LNCaP clone FGC (cell line): Measurements from ENCODE around the gene PECR.

ENCODE experiments used
- DNase-seq: peaks from one replicate; pipeline ENCODE4 v3.0.0-alpha.2; 2011; ENCODE audit warnings: low read depth
- H3K4me3 ChIP-seq: 2 replicates; pipeline ENCODE4 v1.5.1; 2011; ENCODE audit warnings: mild to moderate bottlenecking, low read depth, low read length, control low read depth
- CTCF ChIP-seq: IDR thresholded peaks from 2 replicates; pipeline ENCODE4 v1.5.1; 2012; ENCODE audit warnings: mild to moderate bottlenecking; ENCODE audit not compliant: control insufficient read depth, insufficient read depth; ENCODE audit errors: extremely low read depth

The PECR gene

GRCh38 chr2:216112926-216113325 is 31.3 kb upstream of the PECR start:
- TF ChIP-seq CTCF = no peak
- H3K4me3 ChIP-seq = no peak overlapping the region
- no peak for DNase-seq

- H3K4me3 ChIP-seq = no peak overlapping the region
- no peak for DNase-seq
- TF ChIP-seq CTCF = no peak
Observed at GRCh38 chr2:216111122-216111521, 29.5 kb upstream of the PECR start.

- peak overlapping the region; percentile 96 for H3K4me3 ChIP-seq
- no peak for TF ChIP-seq CTCF
Observed at GRCh38 chr2:216110620-216111019, 29.0 kb upstream of the PECR start.

GRCh38 chr2:216109962-216110614 is 28.5 kb upstream of the PECR start:
- no peak for DNase-seq
- H3K4me3 ChIP-seq = peak overlapping the region; percentile 96
- peak; percentile 43 for TF ChIP-seq CTCF

More at GRCh38 chr2:216110620-216111019, 29.0 kb upstream of the PECR start:
- DNase-seq = no peak

- DNase-seq = peak; percentile 85
- peak within 1 kb of the TSS; percentile 96 for H3K4me3 ChIP-seq
- TF ChIP-seq CTCF = no peak
Observed at GRCh38 chr2:216108967-216109921, 27.6 kb upstream of the PECR start, which contains the start of gene XRCC5. Gene XRCC5 (plus strand): TSS chr2:216109348. CDS start chr2:216109437, 89 bp downstream.

- no peak for TF ChIP-seq CTCF
- peak overlapping the region; percentile 96 for H3K4me3 ChIP-seq
- DNase-seq = no peak
Observed at GRCh38 chr2:216108310-216108966, 26.8 kb upstream of the PECR start.
